Measurements from ENCODE around the gene TSEN34.
"Not testable (repeated sequence)": the region's sequence is repeated elsewhere in the genome, so short reads cannot be mapped to it uniquely, and the experiment has no call there.

TSEN34 gene

DNA sequence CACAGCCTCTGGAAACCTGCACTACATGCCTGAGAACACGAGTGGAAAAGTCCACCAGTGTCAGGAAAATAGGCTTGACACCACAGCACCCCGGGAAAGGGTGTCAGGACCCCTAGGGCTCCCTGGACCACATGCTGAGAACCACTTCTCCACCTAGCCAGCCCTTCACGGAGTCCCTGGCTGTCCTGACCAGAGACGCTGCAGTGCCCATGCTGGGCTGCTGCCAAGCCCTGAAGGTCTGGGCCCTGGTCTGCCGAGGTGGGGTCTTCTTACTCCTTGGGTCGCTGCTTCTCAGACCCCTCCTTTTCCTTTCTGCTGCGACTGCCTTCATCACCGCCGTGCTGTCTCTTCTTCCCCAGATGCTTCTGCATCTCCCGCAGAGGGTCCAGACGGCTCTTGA lies 34.6 kb upstream of the TSEN34 start:
- no peak overlapping the region for H3K9ac ChIP-seq (ENCODE audit: low read depth, low read length)
- H3K9me3 ChIP-seq (ENCODE audit: control insufficient read depth, insufficient read depth, low read length): no peaks in the 10 kb centered on the region
- H3K36me3 ChIP-seq (ENCODE audit: insufficient read depth, low read length): no peaks in the 10 kb centered on the region; the same call in 1 of the 2 replicates
- no peaks in the 10 kb centered on the region for H3K4me1 ChIP-seq (ENCODE audit: insufficient read depth, low read length)

DNA sequence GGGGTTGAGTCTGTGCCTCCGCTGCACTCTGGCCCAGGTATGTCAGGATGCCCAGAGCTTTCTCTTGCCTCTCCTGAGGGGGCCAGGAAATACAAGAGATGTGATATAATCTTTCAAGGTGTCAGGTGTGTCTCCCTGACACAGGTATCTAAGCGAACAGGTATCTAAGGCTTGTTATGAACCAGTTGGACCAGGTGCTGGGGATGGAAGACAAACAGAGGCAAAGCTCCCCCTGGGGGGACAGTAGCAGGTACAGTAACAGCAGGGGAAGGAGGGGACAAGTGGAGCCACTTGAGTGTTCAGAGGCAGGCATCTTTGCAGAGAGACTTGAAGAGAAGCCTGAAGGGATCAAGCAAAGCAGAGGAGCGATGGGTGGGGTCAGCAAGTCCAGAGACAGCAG lies 34.2 kb upstream of the TSEN34 start:
- Histone ChIP-seq H3K4me1 (ENCODE audit: insufficient read depth, low read length) (peaks cover 3% of the 10 kb centered on the region), H3K9me3 (ENCODE audit: control insufficient read depth, insufficient read depth, low read length) (no peaks in the 10 kb centered on the region), H3K36me3 (ENCODE audit: insufficient read depth, low read length) (no peaks in the 10 kb centered on the region; the same call in 1 of the 2 replicates), H3K9ac (ENCODE audit: low read depth, low read length) (no peak overlapping the region)

DNA sequence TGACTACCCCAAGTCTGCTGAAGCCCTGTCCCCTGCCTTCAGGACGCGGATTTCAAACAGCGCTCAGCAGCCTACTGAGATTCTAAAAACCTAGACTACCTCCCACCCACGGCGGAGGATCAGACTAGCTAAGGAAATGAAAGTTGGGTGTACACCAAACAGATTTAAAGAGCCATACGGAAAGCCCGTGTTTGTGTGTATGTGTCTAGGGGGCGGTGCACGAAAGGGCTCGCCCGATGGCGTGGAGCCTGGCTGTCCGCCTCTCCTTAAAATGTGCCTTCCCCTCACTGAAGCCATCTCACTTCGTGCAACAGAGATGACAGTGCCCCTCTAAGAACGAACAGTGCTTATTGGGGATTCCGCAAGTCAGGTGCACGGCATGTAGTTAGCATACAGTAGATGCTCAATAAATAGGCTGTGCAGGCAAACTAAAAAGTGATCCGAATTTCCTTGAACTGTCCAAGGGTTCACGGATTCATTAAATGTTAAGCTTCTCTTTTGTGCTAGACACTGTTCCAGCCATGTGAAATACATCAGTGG lies 32.2 kb upstream of the TSEN34 start:
- Histone ChIP-seq H3K4me1 (ENCODE audit: insufficient read depth, low read length) (peaks cover 3% of the 10 kb centered on the region), H3K9ac (ENCODE audit: low read depth, low read length) (peak overlapping the region; percentile 89), H3K9me3 (ENCODE audit: control insufficient read depth, insufficient read depth, low read length) (no peaks in the 10 kb centered on the region), H3K36me3 (ENCODE audit: insufficient read depth, low read length) (no peaks in the 10 kb centered on the region)

DNA sequence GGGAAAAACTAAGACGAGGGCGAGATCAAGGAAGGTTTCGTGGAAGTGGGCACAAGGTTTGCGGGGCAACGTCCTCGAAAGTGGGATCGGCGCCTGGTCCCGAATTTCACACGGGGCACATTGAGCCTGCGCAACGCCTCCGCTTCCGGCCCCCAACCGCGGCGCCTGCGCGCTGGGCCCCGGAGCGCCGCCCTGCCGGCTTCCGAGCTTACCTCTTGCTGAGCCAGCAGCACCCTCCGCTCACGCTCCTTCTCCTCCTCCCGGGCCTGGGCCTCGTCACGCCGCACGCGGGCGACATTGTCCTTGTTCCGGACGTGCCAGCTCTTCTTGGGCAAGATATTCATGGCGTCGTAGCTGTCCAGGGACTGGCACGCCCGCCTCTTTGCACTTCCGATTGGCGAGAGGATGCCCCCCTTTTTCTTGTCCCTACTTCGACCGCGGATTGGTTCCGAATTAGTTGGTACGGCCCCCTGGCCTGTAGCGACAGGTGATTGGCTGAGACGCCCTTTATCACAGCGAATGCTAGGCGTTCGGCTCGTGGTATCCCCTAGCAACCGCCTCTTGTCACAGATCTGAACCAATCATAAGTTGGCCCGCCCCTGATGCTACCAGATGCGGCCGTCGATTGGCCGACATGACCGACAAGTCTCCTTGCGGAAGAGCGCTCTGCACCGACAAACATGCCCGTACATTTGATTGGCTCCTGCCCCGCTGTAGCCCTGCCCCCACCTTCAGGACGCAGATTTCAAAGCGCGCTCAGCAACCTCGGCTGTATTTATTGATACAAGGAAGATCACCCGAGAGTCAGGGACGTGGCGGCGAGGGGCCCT lies 31.5 kb upstream of the TSEN34 start, which contains the start of gene LENG1:
TSS of gene LENG1 (minus strand) at position 370 of the 830 bp plus-strand sequence. CDS start at position 344, 26 bp downstream.
- peaks cover 3% of the 10 kb centered on the region for H3K4me1 ChIP-seq (ENCODE audit: insufficient read depth, low read length)
- H3K9ac ChIP-seq (ENCODE audit: low read depth, low read length): peak within 1 kb of the TSS; percentile 89
- H3K36me3 ChIP-seq (ENCODE audit: insufficient read depth, low read length): no peaks in the 10 kb centered on the region
- no peaks in the 10 kb centered on the region for H3K9me3 ChIP-seq (ENCODE audit: control insufficient read depth, insufficient read depth, low read length)

DNA sequence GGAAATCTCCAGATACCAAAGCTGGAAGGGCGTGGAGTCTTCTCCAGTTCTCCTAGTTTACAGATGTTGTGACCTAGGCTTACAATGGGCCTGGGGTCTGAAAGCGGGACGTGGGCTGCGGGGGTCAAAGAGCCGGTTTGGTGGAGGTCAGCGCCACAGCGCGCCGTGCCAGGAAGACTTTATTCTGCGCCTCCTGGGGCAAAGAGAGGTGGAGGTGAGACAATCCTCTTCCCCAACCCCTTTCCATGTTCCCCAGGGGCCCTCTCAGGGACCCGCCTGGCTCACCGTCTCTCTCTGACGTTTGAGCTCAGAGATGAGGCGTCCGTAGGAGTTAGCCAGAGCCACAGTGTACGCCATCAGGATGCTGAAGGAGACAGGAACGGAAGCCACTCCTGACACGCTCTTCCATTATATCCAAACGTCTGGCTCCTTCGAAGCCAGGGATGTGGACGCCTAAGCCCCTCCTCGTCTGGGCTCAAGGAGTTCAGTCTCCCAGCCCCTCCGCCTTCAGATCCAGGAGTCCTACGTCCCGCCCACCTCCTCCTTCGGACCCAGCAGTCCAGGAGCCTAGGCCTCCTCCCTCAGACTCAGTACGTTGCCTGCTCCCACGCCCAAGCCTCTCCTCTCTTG lies 30.8 kb upstream of the TSEN34 start:
- Histone ChIP-seq H3K9me3 (ENCODE audit: control insufficient read depth, insufficient read depth, low read length) (no peaks in the 10 kb centered on the region), H3K4me1 (ENCODE audit: insufficient read depth, low read length) (peaks cover 3% of the 10 kb centered on the region), H3K36me3 (ENCODE audit: insufficient read depth, low read length) (no peaks in the 10 kb centered on the region), H3K9ac (ENCODE audit: low read depth, low read length) (peak overlapping the region; percentile 70)

DNA sequence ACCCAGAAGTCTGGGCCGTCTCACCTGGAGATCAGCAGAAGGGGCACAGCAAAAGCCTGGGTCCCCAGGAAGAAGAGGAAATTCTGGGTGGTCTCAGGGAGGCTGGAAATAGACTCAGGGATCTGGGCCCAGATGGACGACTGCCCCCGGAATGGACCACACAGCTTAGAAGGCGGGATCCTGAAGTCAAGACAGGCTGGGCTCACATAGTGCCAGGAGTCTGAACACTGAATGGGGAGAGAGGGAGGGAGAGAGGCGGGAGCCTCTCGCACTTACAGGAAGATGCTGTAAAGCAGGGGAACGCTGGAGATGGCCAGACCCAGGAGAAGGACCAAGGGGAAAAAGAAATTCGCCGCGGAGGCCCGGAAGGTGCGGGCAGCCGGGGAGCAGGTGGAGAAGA lies 30.3 kb upstream of the TSEN34 start:
- H3K36me3 ChIP-seq (ENCODE audit: insufficient read depth, low read length): no peaks in the 10 kb centered on the region
- peaks cover 3% of the 10 kb centered on the region for H3K4me1 ChIP-seq (ENCODE audit: insufficient read depth, low read length)
- no peaks in the 10 kb centered on the region for H3K9me3 ChIP-seq (ENCODE audit: control insufficient read depth, insufficient read depth, low read length)
- H3K9ac ChIP-seq (ENCODE audit: low read depth, low read length): peak overlapping the region; percentile 70; the same call in 1 of the 2 replicates

DNA sequence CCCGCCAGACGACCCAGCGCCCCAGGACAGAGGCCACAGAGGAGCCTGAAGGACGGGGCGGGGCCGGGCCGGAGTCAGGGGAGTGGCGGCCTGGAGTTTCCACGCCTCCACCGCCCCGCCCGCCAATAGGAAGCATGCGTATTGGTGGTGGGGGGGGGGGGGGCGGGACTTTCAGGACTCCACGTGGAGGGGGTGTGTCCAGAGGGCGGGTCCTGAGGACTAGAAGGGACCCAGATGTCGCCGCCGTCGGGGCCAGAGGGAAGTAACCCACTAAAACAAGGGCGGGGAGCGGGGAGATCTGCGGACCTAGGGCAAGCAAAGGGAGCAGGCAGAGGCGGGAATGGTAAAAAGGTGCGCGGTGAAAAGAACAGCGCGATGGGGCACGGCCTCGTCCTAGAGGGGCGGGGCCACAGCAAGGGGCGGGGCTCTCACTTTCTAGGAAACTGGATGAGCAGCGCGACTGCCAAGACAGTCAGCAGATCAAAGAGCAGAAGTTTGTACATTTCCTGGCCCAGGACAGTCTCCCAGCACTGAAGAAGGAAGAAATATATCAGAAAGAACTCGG lies 28.8 kb upstream of the TSEN34 start:
- no peaks in the 10 kb centered on the region for H3K36me3 ChIP-seq (ENCODE audit: insufficient read depth, low read length)
- H3K9me3 ChIP-seq (ENCODE audit: control insufficient read depth, insufficient read depth, low read length): no peaks in the 10 kb centered on the region
- H3K9ac ChIP-seq (ENCODE audit: low read depth, low read length): peak overlapping the region; percentile 64; the same call in 1 of the 2 replicates
- peaks cover 3% of the 10 kb centered on the region for H3K4me1 ChIP-seq (ENCODE audit: insufficient read depth, low read length)

DNA sequence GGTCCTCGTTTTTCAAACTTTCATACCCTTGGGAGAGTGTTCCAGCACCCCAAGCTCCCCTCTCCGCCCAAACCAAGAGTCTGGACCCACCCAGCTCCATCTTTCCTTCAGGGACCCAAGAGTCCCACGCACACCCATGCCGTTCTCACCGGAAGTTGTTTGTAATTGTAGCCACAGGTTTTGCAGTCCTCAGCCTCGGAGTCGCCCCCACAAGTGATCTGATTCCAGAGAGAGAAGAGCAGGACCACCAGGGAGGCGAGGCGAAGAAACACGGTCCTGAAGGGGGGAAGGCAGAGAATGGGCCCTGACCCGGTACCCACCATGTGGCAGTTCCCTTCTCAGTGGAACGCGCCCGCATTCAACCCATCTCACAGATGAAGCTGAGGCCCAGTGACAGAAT lies 28.2 kb upstream of the TSEN34 start:
- Histone ChIP-seq H3K9ac (ENCODE audit: low read depth, low read length) (peak overlapping the region; percentile 64; the same call in 1 of the 2 replicates), H3K36me3 (ENCODE audit: insufficient read depth, low read length) (no peaks in the 10 kb centered on the region), H3K9me3 (ENCODE audit: control insufficient read depth, insufficient read depth, low read length) (no peaks in the 10 kb centered on the region), H3K4me1 (ENCODE audit: insufficient read depth, low read length) (peaks cover 3% of the 10 kb centered on the region)

DNA sequence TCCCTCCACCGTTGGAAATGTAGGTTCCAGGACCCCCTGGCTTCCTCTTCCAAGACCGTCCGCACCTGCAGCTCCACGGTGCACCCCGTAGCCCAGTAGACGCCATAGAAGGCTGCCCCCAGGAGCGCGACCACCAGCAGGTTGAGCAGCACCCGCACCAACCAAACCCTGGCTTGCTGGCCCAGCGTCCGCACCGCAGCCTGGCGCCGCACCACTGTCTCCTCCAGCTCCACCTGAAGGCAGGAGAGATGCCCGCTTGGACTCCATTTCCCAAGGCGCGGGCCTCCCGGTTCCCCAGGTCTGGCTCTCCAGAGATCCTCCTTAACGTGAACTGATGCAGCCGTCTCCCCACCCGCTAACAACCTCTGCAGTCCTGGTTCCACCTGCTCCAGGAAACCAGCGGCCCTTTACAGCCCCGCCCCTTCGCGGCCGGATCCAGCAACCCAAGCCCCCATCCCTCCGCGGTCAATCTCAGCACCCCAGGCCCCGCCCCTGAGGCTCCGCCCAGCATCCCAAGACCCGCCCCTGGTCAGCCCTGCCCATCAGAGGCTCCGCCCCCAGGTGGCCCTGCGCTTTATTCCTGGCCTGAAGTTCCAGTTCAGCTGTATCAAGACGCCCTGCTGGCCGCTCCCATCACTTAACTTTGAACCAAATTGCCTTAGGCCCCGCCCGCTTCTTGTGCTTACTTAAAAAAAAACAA lies 26.6 kb upstream of the TSEN34 start:
- peak overlapping the region; percentile 32; the same call in 1 of the 2 replicates for H3K9ac ChIP-seq (ENCODE audit: low read depth, low read length)
- no peaks in the 10 kb centered on the region for H3K9me3 ChIP-seq (ENCODE audit: control insufficient read depth, insufficient read depth, low read length)
- no peaks in the 10 kb centered on the region for H3K36me3 ChIP-seq (ENCODE audit: insufficient read depth, low read length)
- peaks cover 3% of the 10 kb centered on the region for H3K4me1 ChIP-seq (ENCODE audit: insufficient read depth, low read length)

DNA sequence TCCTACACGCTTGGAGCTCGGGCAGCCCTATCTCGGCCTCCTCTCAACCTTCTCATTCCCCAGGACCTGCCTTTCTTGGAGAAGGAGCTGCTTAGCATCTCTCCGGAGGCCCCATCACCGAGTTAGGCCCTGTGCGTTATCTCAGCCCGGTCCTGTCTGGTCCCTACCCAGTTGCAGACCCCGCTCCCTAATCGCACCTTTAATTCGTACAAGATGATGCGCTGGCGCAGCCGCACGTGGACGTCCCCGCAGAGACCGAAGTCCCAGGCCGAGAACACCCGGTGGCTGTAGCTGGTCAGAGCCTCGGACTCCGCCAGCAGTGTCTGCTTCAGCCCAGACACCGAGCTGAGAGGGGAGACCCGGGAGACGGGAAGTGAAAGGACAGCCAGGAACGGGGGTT lies 25.9 kb upstream of the TSEN34 start:
- Histone ChIP-seq H3K36me3 (ENCODE audit: insufficient read depth, low read length) (no peaks in the 10 kb centered on the region), H3K9ac (ENCODE audit: low read depth, low read length) (no peak overlapping the region), H3K9me3 (ENCODE audit: control insufficient read depth, insufficient read depth, low read length) (no peaks in the 10 kb centered on the region), H3K4me1 (ENCODE audit: insufficient read depth, low read length) (peaks cover 3% of the 10 kb centered on the region)

DNA sequence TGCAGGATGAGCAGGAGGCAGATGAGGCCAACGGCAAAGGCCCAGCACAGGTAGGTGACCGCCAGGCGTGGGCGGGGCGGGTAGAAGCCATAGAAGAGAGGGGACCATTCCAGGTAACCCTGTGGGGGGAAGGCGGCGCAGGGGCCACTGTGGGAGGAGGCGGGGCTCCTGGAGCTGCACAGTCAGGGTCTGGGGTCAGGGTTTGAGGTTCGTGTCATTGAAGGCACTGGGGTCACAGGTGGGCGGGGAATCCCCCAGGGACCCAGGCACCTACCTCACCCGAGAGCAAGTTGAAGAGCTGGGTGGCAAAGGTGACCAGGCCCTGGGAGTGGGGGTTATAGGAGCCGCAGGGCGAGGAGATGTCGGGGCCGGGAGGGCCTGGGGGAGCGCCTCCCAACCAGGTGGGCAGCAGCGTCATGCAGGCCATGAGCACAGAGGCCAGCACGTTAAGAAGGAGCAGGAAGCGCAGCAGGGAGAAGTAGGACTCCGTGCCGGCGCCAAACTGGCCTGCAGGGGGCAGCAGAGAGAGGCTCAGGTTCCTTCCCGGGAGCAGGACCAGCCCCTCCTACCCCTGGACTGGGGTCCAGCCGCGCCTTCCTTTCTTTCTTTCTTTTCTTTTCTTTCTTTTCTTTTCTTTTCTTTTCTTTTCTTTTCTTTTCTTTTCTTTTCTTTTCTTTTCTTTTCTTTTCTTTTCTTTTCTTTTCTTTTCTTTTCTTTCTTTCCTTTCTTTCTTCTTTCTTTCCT lies 22.8 kb upstream of the TSEN34 start:
- Histone ChIP-seq H3K9ac (ENCODE audit: low read depth, low read length) (no peak overlapping the region; the same call in 1 of the 2 replicates), H3K4me1 (ENCODE audit: insufficient read depth, low read length) (peaks cover 5% of the 10 kb centered on the region; the same call in 1 of the 2 replicates), H3K36me3 (ENCODE audit: insufficient read depth, low read length) (no peaks in the 10 kb centered on the region), H3K9me3 (ENCODE audit: control insufficient read depth, insufficient read depth, low read length) (no peaks in the 10 kb centered on the region)

DNA sequence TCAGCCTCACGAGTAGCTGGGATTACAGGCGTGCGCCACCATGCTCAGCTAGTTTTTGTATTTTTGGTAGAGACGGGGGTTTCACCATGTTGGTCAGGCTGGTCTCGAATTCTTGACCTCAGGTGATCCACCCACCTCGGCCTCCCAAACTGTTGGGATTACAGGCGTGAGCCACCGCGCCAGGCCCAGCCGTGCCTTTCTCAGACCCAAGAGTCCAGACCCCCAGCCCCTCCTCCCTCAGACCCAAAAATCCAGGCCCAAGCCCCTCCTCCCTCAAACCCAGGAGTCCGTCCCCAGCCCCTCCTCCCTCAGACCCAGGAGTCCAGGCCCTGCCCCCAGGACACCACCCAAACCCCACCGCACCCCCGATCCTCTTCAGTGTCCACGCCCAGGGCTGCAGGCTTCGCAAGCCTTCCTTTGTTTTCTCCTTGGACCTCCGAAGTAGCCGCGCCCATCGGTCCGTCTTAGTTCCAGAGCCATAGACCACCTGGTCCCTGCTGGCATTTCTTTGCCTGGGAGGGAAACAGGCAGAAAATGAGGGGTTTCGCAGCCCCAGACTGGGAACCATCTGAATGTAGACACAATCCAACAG lies 21.9 kb upstream of the TSEN34 start:
- Histone ChIP-seq H3K9ac (ENCODE audit: low read depth, low read length) (no peak overlapping the region), H3K36me3 (ENCODE audit: insufficient read depth, low read length) (no peaks in the 10 kb centered on the region), H3K9me3 (ENCODE audit: control insufficient read depth, insufficient read depth, low read length) (no peaks in the 10 kb centered on the region), H3K4me1 (ENCODE audit: insufficient read depth, low read length) (peaks cover 5% of the 10 kb centered on the region; the same call in 1 of the 2 replicates)

DNA sequence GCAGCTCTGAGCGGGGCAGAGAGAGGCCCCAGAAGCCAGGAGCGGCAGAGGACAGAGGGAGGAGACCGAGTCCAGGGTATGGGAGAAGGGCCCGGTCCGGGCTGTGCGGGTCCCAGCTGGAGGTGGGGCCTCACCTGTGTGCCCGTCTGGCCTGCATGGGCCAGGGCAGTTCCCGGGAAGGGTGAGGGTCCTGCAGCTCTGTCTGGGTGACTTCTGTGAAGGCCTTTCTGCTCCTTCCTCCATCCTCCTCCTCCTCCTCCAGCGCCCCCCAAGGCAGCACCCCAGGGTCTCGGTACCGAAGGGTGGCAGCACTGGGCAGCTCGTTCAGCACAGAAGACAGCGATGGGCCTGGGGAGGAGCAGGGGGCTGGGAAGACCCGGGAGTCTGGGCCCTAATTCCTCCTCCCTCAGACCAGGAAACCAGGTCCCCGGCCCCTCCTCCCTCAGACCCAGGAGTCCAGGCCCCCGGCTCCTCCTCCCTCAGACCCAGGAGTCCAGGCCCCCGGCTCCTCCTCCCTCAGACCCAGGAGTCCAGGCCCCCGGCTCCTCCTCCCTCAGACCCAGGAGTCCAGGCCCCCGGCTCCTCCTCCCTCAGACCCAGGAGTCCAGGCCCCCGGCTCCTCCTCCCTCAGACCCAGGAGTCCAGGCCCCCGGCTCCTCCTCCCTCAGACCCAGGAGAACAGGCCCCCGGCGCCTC lies 19.2 kb upstream of the TSEN34 start:
- not testable (repeated sequence) for H3K36me3 ChIP-seq (ENCODE audit: insufficient read depth, low read length); H3K4me1 ChIP-seq (ENCODE audit: insufficient read depth, low read length); H3K9me3 ChIP-seq (ENCODE audit: control insufficient read depth, insufficient read depth, low read length); H3K9ac ChIP-seq (ENCODE audit: low read depth, low read length)

All from ES-I3 (cell line).